Measurements from ENCODE around the gene PTPRG. TPM values are rescaled to one million over a fixed set of nuclear protein-coding genes. Genes with fewer than 3 reads are reported as not detected.

PTPRG gene
- total RNA-seq, 4 donors from 2014 or later = 11.0 to 18.5 (median 14.9) TPM

GRCh38 chr3:61848885-61849284 lies 287.5 kb downstream of the PTPRG start:
- Histone ChIP-seq H3K27ac (peak overlapping the region; percentile 88), H3K4me3 (no peak overlapping the region), H3K9me3 (no peaks in the 10 kb centered on the region), H3K27me3 (no peaks in the 10 kb centered on the region), H3K36me3 (no peaks in the 10 kb centered on the region), H3K4me1 (peaks cover 24% of the 10 kb centered on the region)
- TF ChIP-seq POLR2AphosphoS5 (IDR thresholded peaks at IDR 0.05) (peak in 2 of 3 donors; percentile 24 to 58), CTCF (IDR thresholded peaks at IDR 0.05) (no peak)
- no peak for DNase-seq (ENCODE audit: low spot score in 2 of 2)
- WGBS = 12% methylated on average over 3 of the region's 3 CpGs

DNA sequence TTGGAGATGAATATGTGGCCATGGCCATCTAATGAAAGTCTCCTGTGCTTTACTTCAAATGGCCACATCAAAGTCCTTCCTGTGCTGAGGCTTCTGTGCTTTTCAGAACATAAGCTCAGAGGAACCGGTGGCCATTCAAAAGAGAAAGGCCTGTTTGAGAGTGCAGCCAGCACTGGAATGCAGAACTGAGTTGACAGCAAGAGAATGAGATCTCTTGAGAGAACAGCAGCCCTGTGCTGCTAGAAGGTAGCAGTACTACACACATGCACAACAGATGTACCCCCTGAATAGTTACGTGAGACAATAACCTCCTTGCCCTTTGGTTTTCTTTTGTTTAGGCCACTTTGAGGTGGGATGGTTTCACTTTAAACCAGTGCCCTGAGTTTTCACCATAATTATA lies 292.5 kb downstream of the PTPRG start:
- Histone ChIP-seq H3K4me1 (peaks cover 4% of the 10 kb centered on the region), H3K36me3 (no peaks in the 10 kb centered on the region), H3K9me3 (no peaks in the 10 kb centered on the region), H3K4me3 (no peak overlapping the region), H3K27me3 (no peaks in the 10 kb centered on the region), H3K27ac (no peak overlapping the region)
- no peak for DNase-seq (ENCODE audit: low spot score in 2 of 2)
- no peak for TF ChIP-seq EP300 (IDR thresholded peaks at IDR 0.05)
- TF ChIP-seq CTCF (IDR thresholded peaks at IDR 0.05) = no peak
- no peak for TF ChIP-seq POLR2AphosphoS5 (IDR thresholded peaks at IDR 0.05)
- TF ChIP-seq POLR2A (IDR thresholded peaks at IDR 0.05) = no peak
- WGBS = 49% methylated on average over 2 of the region's 2 CpGs

DNA sequence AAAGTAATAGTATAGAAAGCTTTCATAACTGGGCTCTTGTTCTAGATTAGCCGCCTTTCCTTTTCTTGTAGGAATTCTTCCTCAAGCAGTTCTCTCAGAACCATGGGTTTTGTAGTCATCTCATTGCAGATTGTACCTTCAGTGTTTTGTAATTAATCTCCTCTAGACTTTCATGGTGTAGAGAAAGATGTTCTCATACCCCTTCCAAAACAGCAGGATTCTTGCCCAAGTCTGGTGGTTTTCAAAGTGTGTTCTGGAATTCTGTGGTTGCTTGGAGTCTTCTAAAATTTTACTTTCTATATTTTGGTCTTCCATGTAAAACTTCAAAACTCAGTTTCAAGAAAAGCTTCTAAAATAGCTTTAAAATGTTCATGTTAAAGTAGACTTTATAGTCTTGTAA lies 293.8 kb downstream of the PTPRG start:
- DNase-seq (ENCODE audit: low spot score in 2 of 2) = no peak
- WGBS = 100% methylated on average over 1 of the region's 1 CpG
- Histone ChIP-seq H3K27me3 (no peaks in the 10 kb centered on the region), H3K4me1 (no peaks in the 10 kb centered on the region), H3K36me3 (no peaks in the 10 kb centered on the region), H3K4me3 (no peak overlapping the region), H3K27ac (no peak overlapping the region), H3K9me3 (no peaks in the 10 kb centered on the region)
- TF ChIP-seq EP300 (IDR thresholded peaks at IDR 0.05) (no peak), POLR2A (IDR thresholded peaks at IDR 0.05) (no peak), POLR2AphosphoS5 (IDR thresholded peaks at IDR 0.05) (no peak), CTCF (IDR thresholded peaks at IDR 0.05) (no peak)

DNA sequence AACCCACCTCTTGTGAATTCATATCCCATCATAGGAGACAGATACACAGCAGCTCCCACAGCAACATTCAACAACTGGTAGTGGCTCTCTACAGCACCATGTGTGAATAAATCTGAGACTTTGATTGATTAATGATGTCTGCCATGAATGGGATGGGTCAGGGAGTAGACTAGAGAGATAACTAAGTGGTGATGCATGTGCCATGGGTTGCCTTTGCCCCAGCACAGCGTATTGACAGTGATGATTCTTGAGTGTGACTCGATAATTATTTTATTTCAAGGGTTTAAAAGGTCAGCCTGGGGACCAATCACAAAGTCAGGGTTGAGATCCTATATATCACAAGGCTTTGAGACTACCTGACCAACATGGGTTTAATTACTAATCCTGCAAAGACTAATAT lies 295.9 kb downstream of the PTPRG start:
- H3K27ac ChIP-seq = no peak overlapping the region
- no peak for TF ChIP-seq POLR2AphosphoS5 (IDR thresholded peaks at IDR 0.05)
- no peak for TF ChIP-seq EP300 (IDR thresholded peaks at IDR 0.05)
- TF ChIP-seq CTCF (IDR thresholded peaks at IDR 0.05) = no peak
- no peak for TF ChIP-seq POLR2A (IDR thresholded peaks at IDR 0.05)
- no peaks in the 10 kb centered on the region for H3K27me3 ChIP-seq
- no peaks in the 10 kb centered on the region for H3K9me3 ChIP-seq
- DNase-seq (ENCODE audit: low spot score in 2 of 2) = no peak
- H3K36me3 ChIP-seq = no peaks in the 10 kb centered on the region
- no peaks in the 10 kb centered on the region for H3K4me1 ChIP-seq
- 88% methylated on average over 2 of the region's 2 CpGs for WGBS
- no peak overlapping the region for H3K4me3 ChIP-seq

DNA sequence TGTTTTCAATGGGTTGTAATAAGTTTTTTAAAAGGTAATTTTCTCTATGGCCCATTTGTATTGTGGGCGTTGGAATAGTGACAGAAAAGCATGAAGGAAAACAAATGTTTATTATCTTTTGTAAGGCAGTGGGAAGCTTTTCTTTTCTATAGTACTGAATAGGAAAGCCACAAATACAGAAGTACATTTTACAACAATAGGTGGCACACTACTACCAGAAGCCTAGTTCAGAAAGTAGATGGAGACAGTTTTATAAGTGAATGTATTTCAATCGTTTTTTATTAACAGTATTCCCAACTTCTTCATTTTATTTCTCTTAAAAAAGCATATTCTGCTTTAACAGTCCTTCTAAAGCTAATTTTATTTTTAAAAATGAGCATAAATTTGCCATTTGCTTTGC lies 296.7 kb downstream of the PTPRG start:
- Histone ChIP-seq H3K27me3 (no peaks in the 10 kb centered on the region), H3K4me3 (no peak overlapping the region), H3K36me3 (no peaks in the 10 kb centered on the region), H3K4me1 (no peaks in the 10 kb centered on the region), H3K9me3 (no peaks in the 10 kb centered on the region), H3K27ac (no peak overlapping the region)
- DNase-seq (ENCODE audit: low spot score in 2 of 2) = no peak
- TF ChIP-seq POLR2A (IDR thresholded peaks at IDR 0.05) = no peak
- TF ChIP-seq CTCF (IDR thresholded peaks at IDR 0.05) = peak in 1 of 2 donors; percentile 15
- no peak for TF ChIP-seq POLR2AphosphoS5 (IDR thresholded peaks at IDR 0.05)
- WGBS = 6% methylated on average over 2 of the region's 2 CpGs

Data from suprapubic skin (tissue), 4 donors.